Keratinocyte (primary cell): Measurements from ENCODE around the gene ABCA10. TPM values are rescaled to one million over a fixed set of nuclear protein-coding genes. Genes with fewer than 3 reads are reported as not detected.

Source experiments
- DNase-seq: peaks from one replicate; pipeline ENCODE4 v3.0.0-alpha.2; 2011; ENCODE audit warnings: low read depth, missing footprints, low spot score
- FAIRE-seq: peaks from 2 replicates; lab custom pipeline; 2011; peaks lifted over from hg19 to GRCh38; lab: Jason Lieb, UNC
- H2AFZ ChIP-seq: 2 replicates; pipeline ENCODE4 v1.6.0; 2012; ENCODE audit warnings: low read length, control low read depth, inconsistent platforms; ENCODE audit not compliant: control insufficient read depth
- H3K27ac ChIP-seq: 2 replicates; pipeline ENCODE4 v1.5.1; 2011; ENCODE audit warnings: low read length; ENCODE audit not compliant: control insufficient read depth, insufficient read depth
- H3K27me3 ChIP-seq: 3 replicates; pipeline ENCODE4 v1.6.0; 2011; ENCODE audit warnings: low read length; ENCODE audit not compliant: control insufficient read depth, insufficient read depth; ENCODE audit errors: extremely low read depth
- H3K36me3 ChIP-seq, 2 experiments: 2 replicates in 1 of 2; 3 replicates in 1 of 2; pipeline ENCODE4 v1.5.1; 2011; ENCODE audit warnings: low read length in 2 of 2, mild to moderate bottlenecking in 1 of 2; ENCODE audit not compliant: control insufficient read depth in 2 of 2, insufficient read depth in 2 of 2; ENCODE audit errors: extremely low read depth in 1 of 2
- H3K4me1 ChIP-seq: 3 replicates; pipeline ENCODE4 v1.5.1; 2011; ENCODE audit warnings: low read length; ENCODE audit not compliant: control insufficient read depth, insufficient read depth; ENCODE audit errors: extremely low read depth
- H3K4me2 ChIP-seq: 3 replicates; pipeline ENCODE4 v1.6.0; 2011; ENCODE audit warnings: low read depth, low read length; ENCODE audit not compliant: control insufficient read depth, insufficient read depth; ENCODE audit errors: extremely low read depth
- H3K4me3 ChIP-seq, 3 experiments: fragments of 200-600 bp in 1 of 3; sonication (generic) in 1 of 3; 2 replicates in 2 of 3; 3 replicates in 1 of 3; pipeline ENCODE4 v1.5.1; 2011 to 2016; ENCODE audit warnings: low read length in 3 of 3, mild to moderate bottlenecking in 3 of 3, control low read depth in 2 of 3, inconsistent platforms in 1 of 3, low read depth in 1 of 3, mixed read lengths in 1 of 3, mixed run types in 1 of 3, moderate library complexity in 1 of 3; ENCODE audit not compliant: control insufficient read depth in 2 of 3, insufficient read depth in 2 of 3; ENCODE audit errors: extremely low read depth in 1 of 3
- H3K79me2 ChIP-seq: 2 replicates; pipeline ENCODE4 v1.6.0; 2012; ENCODE audit warnings: low read length; ENCODE audit not compliant: control insufficient read depth, insufficient read depth
- H3K9ac ChIP-seq: 3 replicates; pipeline ENCODE4 v1.6.0; 2011; ENCODE audit warnings: low read length; ENCODE audit not compliant: control insufficient read depth, insufficient read depth; ENCODE audit errors: extremely low read depth
- H3K9me1 ChIP-seq: 3 replicates; pipeline ENCODE4 v1.6.0; 2011; ENCODE audit warnings: low read length; ENCODE audit not compliant: control insufficient read depth, insufficient read depth; ENCODE audit errors: extremely low read depth
- H3K9me3 ChIP-seq: 2 replicates; pipeline ENCODE4 v1.5.1; 2012; ENCODE audit warnings: low read depth, low read length; ENCODE audit not compliant: control insufficient read depth
- H4K20me1 ChIP-seq: 3 replicates; pipeline ENCODE4 v1.6.0; 2011; ENCODE audit warnings: low read length; ENCODE audit not compliant: control insufficient read depth, insufficient read depth; ENCODE audit errors: extremely low read depth
- EZH2 ChIP-seq: IDR thresholded peaks from one replicate; pipeline ENCODE4 v1.6.1; 2012; ENCODE audit warnings: inconsistent platforms, mild to moderate bottlenecking, low read length, moderate library complexity
- dilution Hi-C: fragments of 300-500 bp; cut with MboI; formaldehyde crosslinking; loops from one replicate; pipeline ENCODE4 v1.7.0; 2020; ENCODE audit warnings: low sequenced_read_pairs; ENCODE audit not compliant: extremely low pct_ligation_motif_present
- polyA plus RNA-seq, 5 experiments: library from polyadenylated mRNA; depleted of rRNA in 3 of 5; stranded (reverse) in 3 of 5; stranded (forward) in 1 of 5; unstranded in 1 of 5; fragments of >200 nt; gene quantifications; 1 replicate in 1 of 5; 2 replicates in 3 of 5; 3 replicates in 1 of 5; pipeline versions ENCODE4 v1.2.1 to v1.2.3, GENCODE V29; 2011 to 2012; ENCODE audit warnings: missing spikeins in 2 of 5, low read depth in 1 of 5, low replicate concordance in 1 of 5
- TF ChIP-seq, protein P1 (sequence below), 3 experiments: IDR thresholded peaks in 1 of 3; conservative IDR thresholded peaks in 1 of 3; optimal IDR thresholded peaks in 1 of 3; 2 replicates in 2 of 3; 3 replicates in 1 of 3; pipeline versions ENCODE3 to v1.5.1; 2011; ENCODE audit warnings: low read length in 3 of 3, mild to moderate bottlenecking in 3 of 3, moderate library complexity in 2 of 3, control low read depth in 1 of 3, inconsistent platforms in 1 of 3; ENCODE audit not compliant: insufficient read depth in 2 of 3; ENCODE audit errors: extremely low read depth in 1 of 3

ABCA10 gene
- polyA plus RNA-seq, 1 donor (not counting 4 experiments of a cell fraction or from before 2014, with no cell fraction given): 0.46 TPM

DNA sequence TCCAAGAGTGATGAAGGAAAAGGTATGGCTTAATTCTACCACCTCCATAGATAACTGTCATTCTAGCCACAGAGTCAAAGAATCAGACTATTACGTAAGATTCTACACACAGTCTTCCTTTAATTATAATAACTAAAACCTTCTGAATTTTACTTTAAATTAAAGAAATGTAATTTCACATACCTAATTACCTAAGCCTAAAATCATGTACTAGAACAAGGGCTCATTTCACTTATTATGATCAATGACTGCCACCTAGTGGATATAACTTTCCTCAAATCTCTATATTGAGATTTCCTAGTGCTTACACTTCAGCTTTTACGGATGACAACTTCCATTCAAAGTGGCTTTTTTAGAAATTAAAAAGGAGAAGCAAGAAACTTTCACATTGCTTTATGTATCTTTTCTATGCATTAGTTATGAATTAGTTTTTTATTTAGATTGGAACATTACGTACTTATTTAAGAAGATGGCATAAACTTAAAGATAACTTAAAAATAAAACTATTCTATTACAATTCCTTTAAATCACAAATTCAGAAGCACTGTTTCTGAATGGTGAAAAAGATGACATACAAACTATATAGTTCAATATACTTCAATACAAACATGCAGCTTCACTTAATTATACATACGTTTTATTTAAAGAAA, 18.2 kb upstream of the ABCA10 start:
- no peaks in the 10 kb centered on the region for H3K9me3 ChIP-seq
- dilution Hi-C loops: no loop called here
- no peaks in the 10 kb centered on the region for H3K36me3 ChIP-seq
- no peaks in the 10 kb centered on the region for H3K27me3 ChIP-seq
- H3K4me1 ChIP-seq: peaks cover 7% of the 10 kb centered on the region
- no peak overlapping the region for H3K9ac ChIP-seq
- no peak overlapping the region for H3K4me3 ChIP-seq
- H3K4me2 ChIP-seq: no peak overlapping the region
- H3K79me2 ChIP-seq: no peaks in the 10 kb centered on the region
- no peaks in the 10 kb centered on the region for H3K9me1 ChIP-seq
- TF ChIP-seq, protein P1, sequence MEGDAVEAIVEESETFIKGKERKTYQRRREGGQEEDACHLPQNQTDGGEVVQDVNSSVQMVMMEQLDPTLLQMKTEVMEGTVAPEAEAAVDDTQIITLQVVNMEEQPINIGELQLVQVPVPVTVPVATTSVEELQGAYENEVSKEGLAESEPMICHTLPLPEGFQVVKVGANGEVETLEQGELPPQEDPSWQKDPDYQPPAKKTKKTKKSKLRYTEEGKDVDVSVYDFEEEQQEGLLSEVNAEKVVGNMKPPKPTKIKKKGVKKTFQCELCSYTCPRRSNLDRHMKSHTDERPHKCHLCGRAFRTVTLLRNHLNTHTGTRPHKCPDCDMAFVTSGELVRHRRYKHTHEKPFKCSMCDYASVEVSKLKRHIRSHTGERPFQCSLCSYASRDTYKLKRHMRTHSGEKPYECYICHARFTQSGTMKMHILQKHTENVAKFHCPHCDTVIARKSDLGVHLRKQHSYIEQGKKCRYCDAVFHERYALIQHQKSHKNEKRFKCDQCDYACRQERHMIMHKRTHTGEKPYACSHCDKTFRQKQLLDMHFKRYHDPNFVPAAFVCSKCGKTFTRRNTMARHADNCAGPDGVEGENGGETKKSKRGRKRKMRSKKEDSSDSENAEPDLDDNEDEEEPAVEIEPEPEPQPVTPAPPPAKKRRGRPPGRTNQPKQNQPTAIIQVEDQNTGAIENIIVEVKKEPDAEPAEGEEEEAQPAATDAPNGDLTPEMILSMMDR (optimal IDR thresholded peaks at IDR 0.05 in 1 of 3, IDR thresholded peaks at IDR 0.05 in 1 of 3, conservative IDR thresholded peaks at IDR 0.05 in 1 of 3; ENCODE audit: extremely low read depth in 1 of 3, insufficient read depth in 2 of 3, low read length in 3 of 3): peak in 1 of 3 experiments; percentile 20
- TF ChIP-seq EZH2: no peak
- no peak overlapping the region for H2AFZ ChIP-seq
- FAIRE-seq (no peak), DNase-seq (peak; percentile 5)
- no peak overlapping the region for H3K27ac ChIP-seq
- H4K20me1 ChIP-seq: no peaks in the 10 kb centered on the region

DNA sequence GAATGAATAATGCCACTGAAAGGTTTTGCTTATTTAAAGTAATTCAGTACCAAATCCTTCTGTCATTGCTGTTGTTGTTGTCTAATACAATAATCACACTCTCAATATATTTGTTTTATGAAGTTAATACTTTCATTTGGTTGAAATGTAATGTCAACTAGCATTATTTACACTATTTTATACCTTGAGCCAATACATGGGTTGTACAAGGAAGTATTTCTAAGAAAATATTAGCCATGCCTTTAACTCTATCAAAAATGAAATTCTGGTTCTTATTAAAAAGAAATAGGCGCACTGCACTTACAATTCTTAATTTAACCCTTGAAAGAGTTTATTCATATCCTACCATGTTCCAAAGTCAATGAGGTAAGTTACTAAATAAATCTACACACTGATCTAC, 17.6 kb upstream of the ABCA10 start:
- no peak overlapping the region for H3K4me2 ChIP-seq
- dilution Hi-C loops: no loop called here
- H3K9me3 ChIP-seq: no peaks in the 10 kb centered on the region
- no peak for DNase-seq
- peaks cover 7% of the 10 kb centered on the region for H3K4me1 ChIP-seq
- no peaks in the 10 kb centered on the region for H3K9me1 ChIP-seq
- H2AFZ ChIP-seq: no peak overlapping the region
- FAIRE-seq: no peak
- H4K20me1 ChIP-seq: no peaks in the 10 kb centered on the region
- H3K79me2 ChIP-seq: no peaks in the 10 kb centered on the region
- no peak overlapping the region for H3K4me3 ChIP-seq
- TF ChIP-seq, protein P1 (optimal IDR thresholded peaks at IDR 0.05 in 1 of 3, IDR thresholded peaks at IDR 0.05 in 1 of 3, conservative IDR thresholded peaks at IDR 0.05 in 1 of 3; ENCODE audit: extremely low read depth in 1 of 3, insufficient read depth in 2 of 3, low read length in 3 of 3): no peak
- TF ChIP-seq EZH2: no peak
- no peaks in the 10 kb centered on the region for H3K27me3 ChIP-seq
- no peaks in the 10 kb centered on the region for H3K36me3 ChIP-seq
- H3K27ac ChIP-seq: no peak overlapping the region
- H3K9ac ChIP-seq: no peak overlapping the region
